Cardiac muscle cell (in vitro differentiated cells and primary cell): Measurements from ENCODE around the gene ZNF543. TPM values are rescaled to one million over a fixed set of nuclear protein-coding genes. Genes with fewer than 3 reads are reported as not detected.
A peak's percentile ranks its signal among the peaks of the same experiment; 100 is the strongest.

Experiments used
- DNase-seq, 2 donors: peaks; one replicate each; pipeline versions ENCODE4 v3.0.0 to v3.0.0-alpha.2; 2010 to 2017; ENCODE audit warnings: low read depth in 1 of 2, low spot score in 1 of 2
- H3K27ac ChIP-seq: fragments of 200-600 bp; sonication (generic); 2 replicates; pipeline ENCODE4 v1.5.1; 2016
- H3K27me3 ChIP-seq: fragments of 200-600 bp; sonication (generic); 2 replicates; pipeline ENCODE4 v1.6.0; 2016; ENCODE audit warnings: control low read depth
- H3K36me3 ChIP-seq: fragments of 200-600 bp; sonication (generic); 2 replicates; pipeline ENCODE4 v1.5.1; 2016; ENCODE audit warnings: control low read depth
- H3K4me1 ChIP-seq: fragments of 200-600 bp; sonication (generic); 2 replicates; pipeline ENCODE4 v1.8.1; 2017; ENCODE audit warnings: low read depth, mild to moderate bottlenecking, mixed run types
- H3K4me3 ChIP-seq: fragments of 200-600 bp; sonication (generic); 2 replicates; pipeline ENCODE4 v1.5.1; 2016; ENCODE audit warnings: mild to moderate bottlenecking
- H3K9me3 ChIP-seq: fragments of 200-600 bp; sonication (generic); 2 replicates; pipeline ENCODE4 v1.5.1; 2017; ENCODE audit warnings: low read depth, mild to moderate bottlenecking, control low read depth
- CTCF ChIP-seq: IDR thresholded peaks from 2 replicates; pipeline ENCODE4 v1.5.1; 2012; ENCODE audit warnings: low read depth, mild to moderate bottlenecking, low read length
- polyA plus RNA-seq: library from polyadenylated mRNA; unstranded; fragments of >200 nt; fragmentation: Nextera tagmentation; extraction: Ambion mirVana; gene quantifications from 2 replicates; pipeline ENCODE4 v1.2.1, GENCODE V29; 2016
- total RNA-seq: library from RNA; depleted of rRNA; stranded (reverse); fragments of >200 nt; gene quantifications from 2 replicates; pipeline ENCODE4 v1.2.3, GENCODE V29; 2016

The ZNF543 gene
- total and polyA plus RNA-seq, 2 experiments from 2014 or later, result 3.4 to 12.3 TPM

GRCh38 chr19:57359300-57359699 is 39.0 kb downstream of the ZNF543 start:
- TF ChIP-seq CTCF, result no peak
- H3K27ac ChIP-seq, result no peak overlapping the region
- peaks cover 8% of the 10 kb centered on the region for H3K4me1 ChIP-seq
- peaks cover 38% of the 10 kb centered on the region for H3K36me3 ChIP-seq
- H3K4me3 ChIP-seq, result no peak overlapping the region
- no peaks in the 10 kb centered on the region for H3K9me3 ChIP-seq
- no peaks in the 10 kb centered on the region for H3K27me3 ChIP-seq
- DNase-seq, result no peak

- H3K4me1 ChIP-seq, result peaks cover 14% of the 10 kb centered on the region
- TF ChIP-seq CTCF, result no peak
- H3K4me3 ChIP-seq, result peak overlapping the region; percentile 35
- peak overlapping the region; percentile 97 for H3K27ac ChIP-seq
- no peaks in the 10 kb centered on the region for H3K9me3 ChIP-seq
- DNase-seq, result peak in 1 of 2 donors; percentile 14
- H3K36me3 ChIP-seq, result peaks cover 13% of the 10 kb centered on the region
- H3K27me3 ChIP-seq, result no peaks in the 10 kb centered on the region
Measured at GRCh38 chr19:57362419-57362818, 42.1 kb downstream of the ZNF543 start.

GRCh38 chr19:57362997-57363687 is 42.9 kb downstream of the ZNF543 start, which contains the start of the genes TRAPPC2B and ZNF547:
Gene TRAPPC2B (plus strand): TSS chr19:57363551. CDS start chr19:57364834, 1,283 bp downstream.
Gene ZNF547 (plus strand): TSS chr19:57363551. CDS start chr19:57368556, 5,005 bp downstream.
- H3K9me3 ChIP-seq, result no peaks in the 10 kb centered on the region
- peak within 1 kb of the TSS; percentile 82 for H3K4me3 ChIP-seq
- H3K27me3 ChIP-seq, result no peaks in the 10 kb centered on the region
- H3K36me3 ChIP-seq, result peaks cover 6% of the 10 kb centered on the region
- peak within 1 kb of the TSS; percentile 97 for H3K27ac ChIP-seq
- H3K4me1 ChIP-seq, result peaks cover 14% of the 10 kb centered on the region
- TF ChIP-seq CTCF, result no peak
- peak; percentile 99 to 100 for DNase-seq

DNA sequence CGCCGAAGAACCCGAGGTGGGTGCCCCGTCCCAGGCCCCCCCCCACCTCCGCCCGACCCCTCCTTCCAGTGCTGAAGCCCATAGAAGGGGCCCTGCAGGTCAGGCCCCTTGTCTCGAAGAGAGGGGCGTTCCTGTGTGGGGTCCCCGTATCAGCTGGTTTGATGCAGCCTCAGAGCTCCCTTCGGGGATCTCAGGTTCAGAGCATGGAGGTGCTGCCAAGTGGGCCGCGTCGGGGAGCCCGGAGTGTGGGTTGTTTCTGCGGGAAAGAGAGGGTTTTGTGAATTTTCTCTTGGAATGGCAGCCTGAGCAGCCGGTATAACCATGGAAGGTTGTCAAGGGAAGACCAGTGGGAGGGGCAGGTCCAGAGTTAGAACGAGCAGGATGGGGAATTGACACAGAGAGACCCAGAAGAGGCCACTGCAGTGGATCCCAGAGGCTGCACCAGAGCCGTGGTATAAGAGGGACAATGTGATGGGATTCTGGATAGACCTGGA is 43.5 kb downstream of the ZNF543 start:
- Histone ChIP-seq H3K4me3 (peak overlapping the region; percentile 82), H3K9me3 (no peaks in the 10 kb centered on the region), H3K27me3 (no peaks in the 10 kb centered on the region), H3K4me1 (peaks cover 14% of the 10 kb centered on the region), H3K27ac (peak overlapping the region; percentile 92), H3K36me3 (peaks cover under 1% of the 10 kb centered on the region)
- TF ChIP-seq CTCF, result no peak
- DNase-seq, result peak; percentile 20 to 23

GRCh38 chr19:57366776-57367175 is 46.5 kb downstream of the ZNF543 start:
- Histone ChIP-seq H3K9me3 (no peaks in the 10 kb centered on the region), H3K27me3 (no peaks in the 10 kb centered on the region), H3K4me3 (no peak overlapping the region), H3K27ac (no peak overlapping the region), H3K4me1 (peaks cover 14% of the 10 kb centered on the region), H3K36me3 (no peaks in the 10 kb centered on the region)
- no peak for TF ChIP-seq CTCF
- no peak for DNase-seq
